Esophagus muscularis mucosa (tissue), 2 donors: ENCODE results near the gene NSD2.

ENCODE experiments used
- EP300 ChIP-seq: sonication (generic); formaldehyde crosslinking; IDR thresholded peaks from one replicate; pipeline ENCODE4 v1.6.1; 2017; ENCODE audit warnings: antibody characterized with exemption
- POLR2A ChIP-seq: fragments of 450-650 bp; IDR thresholded peaks from one replicate; pipeline ENCODE4 v1.6.1; 2017; ENCODE audit warnings: antibody characterized with exemption, moderate library complexity, mild to moderate bottlenecking, low read depth

DNA sequence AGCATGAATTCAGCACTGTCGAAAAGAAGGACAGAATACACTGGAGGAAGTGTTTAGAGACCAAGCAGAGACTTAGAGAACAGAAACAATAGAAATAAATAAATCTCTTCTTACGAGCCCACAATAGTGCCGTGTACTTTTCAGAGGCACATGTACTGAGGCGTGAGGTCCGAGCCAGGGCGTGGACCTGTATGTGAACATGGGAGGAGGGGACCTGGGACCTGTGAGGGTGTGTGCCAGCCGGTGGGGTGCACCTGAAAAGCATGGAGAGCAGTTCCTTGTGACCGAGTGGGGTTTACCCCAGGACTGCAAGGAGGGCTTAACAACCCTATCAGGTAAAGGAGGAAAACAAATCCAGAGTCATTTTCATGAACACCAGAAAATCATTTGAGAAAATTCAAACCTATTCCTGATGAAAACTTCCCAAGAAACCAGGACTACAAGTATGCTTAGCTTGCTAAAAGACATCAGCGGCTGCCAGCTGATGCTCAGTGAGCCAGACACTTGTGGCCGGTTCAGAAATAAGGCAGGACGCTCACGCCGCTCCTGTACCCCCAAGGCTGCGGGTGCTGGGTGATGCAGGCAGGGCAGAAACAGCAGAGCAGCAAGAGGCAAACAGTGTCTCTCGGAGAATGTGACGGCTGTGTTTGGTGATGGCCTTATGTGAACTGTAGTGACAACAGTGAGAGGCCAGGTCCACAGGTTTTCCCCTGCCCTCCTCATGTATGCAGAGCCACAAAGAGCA lies 100.4 kb downstream of the NSD2 start:
- TF ChIP-seq EP300 (no peak), POLR2A (no peak)
